Occipital lobe (tissue), 2 donors: ENCODE results near the gene DYNC1LI1. TPM values are rescaled to one million over a fixed set of nuclear protein-coding genes. Genes with fewer than 3 reads are reported as not detected.
"Not testable (repeated sequence)": the region's sequence is repeated elsewhere in the genome, so short reads cannot be mapped to it uniquely, and the experiment has no call there.

Experiments used
- DNase-seq: peaks from one replicate; lab custom pipeline; 2025; lab: John Stamatoyannopoulos, UW
- total RNA-seq: library from RNA; depleted of rRNA; stranded (reverse); fragments of >200 nt; gene quantifications from one replicate; pipeline ENCODE4 v1.2.3, GENCODE V29; 2014

Gene DYNC1LI1
- total RNA-seq, 1 donor from 2014 or later, result 120 TPM

DNA sequence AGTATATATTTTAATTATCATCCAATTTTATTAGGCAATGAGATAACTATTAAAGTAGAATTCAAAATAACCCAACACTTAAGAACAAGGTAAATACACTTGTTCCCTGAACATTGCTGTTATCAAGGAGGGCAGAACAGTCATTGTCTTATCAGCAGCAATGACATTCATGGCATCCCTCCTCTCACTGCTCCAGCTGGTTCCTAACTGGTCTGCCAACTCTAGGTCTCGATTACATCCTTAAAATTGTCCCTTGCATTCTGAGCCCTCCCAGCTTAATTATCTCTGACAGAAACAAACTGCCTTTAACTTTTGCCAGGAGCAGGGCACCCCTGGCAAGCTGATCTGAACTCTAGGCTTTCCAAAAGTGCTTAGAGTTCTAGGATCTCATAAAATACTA lies 14.0 kb upstream of the DYNC1LI1 start:
- DNase-seq, result no peak

GRCh38 chr3:32583708-32584107 lies 13.1 kb upstream of the DYNC1LI1 start:
- DNase-seq, result no peak

- DNase-seq, result not testable (repeated sequence)
Observed at GRCh38 chr3:32578669-32579068, 8.0 kb upstream of the DYNC1LI1 start.

DNA sequence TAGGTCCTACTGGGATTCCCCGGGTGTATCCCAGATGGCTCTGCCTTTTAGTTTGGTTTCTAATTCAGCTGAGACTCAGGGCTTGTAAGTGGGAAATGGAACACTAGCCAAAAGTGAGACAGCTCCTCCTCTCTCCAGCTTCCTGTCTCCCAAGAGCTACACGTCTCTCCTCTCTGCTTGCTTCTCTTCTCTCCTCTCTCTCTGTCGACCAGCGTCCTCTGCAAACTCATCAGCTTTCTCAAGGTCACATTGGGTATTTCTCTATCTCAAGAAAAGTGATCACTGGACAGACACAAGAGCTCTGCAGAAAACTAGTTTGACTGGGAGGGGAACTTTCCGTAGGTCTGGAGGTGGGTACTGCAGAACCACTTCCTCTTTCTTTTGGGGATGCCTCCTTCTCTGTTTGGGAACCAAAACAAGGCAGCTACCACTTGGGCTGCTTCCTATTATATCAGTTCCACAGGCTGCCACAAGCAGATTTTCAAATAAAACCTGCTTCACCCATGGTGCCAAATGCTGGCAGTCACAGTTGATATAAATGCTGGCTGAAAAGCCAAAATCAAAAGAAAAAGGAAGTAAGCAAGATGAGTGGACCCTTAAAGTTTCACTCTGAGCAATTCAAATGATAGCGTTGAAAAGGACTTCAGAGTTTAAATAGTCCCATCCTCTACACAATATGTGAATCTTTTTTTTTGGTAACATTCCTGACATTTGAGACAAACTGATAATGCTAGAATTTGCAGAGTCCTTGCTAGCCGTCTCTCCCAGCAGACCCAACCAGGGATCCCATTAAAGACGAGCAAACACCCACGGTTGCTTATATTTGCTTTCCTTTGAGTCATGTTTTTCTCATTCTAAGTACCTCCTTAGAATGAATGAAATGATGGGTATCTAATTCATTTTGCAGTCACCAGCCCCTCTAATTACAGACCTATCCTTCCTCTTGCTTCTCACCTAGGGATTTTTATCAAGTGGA lies 7.2 kb upstream of the DYNC1LI1 start:
- DNase-seq, result peak; percentile 35

DNA sequence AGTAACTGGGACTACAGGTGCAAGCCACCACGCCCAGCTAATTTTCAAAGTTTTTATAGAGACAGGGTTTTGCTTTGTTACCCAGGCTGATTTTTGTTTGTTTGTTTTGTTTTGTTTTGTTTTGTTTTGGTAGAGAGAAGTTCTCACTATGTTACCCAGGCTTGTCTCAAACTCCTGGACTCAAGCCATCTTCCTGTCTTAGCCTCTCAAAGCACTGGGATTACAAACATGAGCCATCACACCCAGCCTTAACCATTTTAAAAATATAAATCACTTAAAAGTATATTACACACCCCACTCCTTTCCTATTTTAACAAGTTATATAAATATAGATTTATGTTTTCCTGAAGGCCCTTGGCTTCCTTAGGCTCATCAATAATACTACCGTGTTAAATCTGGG lies 6.5 kb upstream of the DYNC1LI1 start:
- DNase-seq, result no peak

DNA sequence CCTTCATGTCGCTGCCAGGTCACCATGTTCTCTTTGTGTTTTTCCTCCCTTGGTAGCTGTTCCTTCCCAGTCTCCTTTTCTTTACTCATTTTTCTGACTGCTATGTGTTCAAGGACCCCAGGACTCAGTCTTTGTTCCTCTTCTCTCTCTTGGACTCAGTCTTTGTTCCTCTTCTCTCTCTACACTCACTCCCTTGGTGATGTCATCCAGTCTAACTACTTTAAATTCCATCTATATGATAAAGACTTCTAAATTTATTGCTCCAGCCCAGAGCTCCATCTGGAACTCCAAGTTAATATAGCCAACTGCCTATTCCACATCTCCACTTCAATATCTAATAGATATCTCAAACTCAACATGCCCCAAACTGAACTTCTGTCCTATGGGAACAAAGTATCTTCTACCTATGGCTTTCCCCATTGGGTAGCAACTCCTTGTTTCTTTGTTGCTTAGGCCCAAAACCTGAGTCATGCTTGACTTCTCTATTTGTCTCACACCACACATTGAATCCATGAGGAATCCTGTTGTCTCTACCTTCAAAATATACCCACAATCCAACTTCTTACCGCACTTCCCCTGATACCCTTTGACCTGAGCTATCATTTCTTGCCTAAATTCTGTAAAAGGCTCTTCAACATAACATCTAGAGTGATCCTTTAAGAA lies 4.9 kb upstream of the DYNC1LI1 start:
- no peak for DNase-seq

DNA sequence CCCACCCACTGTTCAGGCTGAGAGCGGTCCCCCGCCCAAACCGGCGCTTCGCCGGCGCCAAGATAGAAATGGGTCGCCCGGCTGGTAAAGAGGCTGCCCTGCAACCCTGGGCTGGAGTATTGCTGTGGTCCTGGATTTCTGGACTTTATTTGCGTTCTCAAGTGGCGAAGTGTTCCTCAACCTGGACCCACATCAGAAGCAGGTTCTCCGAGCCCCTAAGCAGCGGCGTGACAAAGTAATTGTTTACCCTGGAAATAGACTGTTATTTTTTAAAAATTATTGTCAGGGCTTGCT lies 481 bp upstream of the DYNC1LI1 start:
- DNase-seq, result no peak

GRCh38 chr3:32569540-32570420 lies 878 bp downstream of the DYNC1LI1 start:
- peak; percentile 56 for DNase-seq

- DNase-seq, result no peak
Observed at GRCh38 chr3:32568953-32569352, 1.7 kb downstream of the DYNC1LI1 start.

GRCh38 chr3:32564195-32564594 lies 6.5 kb downstream of the DYNC1LI1 start:
- no peak for DNase-seq

DNA sequence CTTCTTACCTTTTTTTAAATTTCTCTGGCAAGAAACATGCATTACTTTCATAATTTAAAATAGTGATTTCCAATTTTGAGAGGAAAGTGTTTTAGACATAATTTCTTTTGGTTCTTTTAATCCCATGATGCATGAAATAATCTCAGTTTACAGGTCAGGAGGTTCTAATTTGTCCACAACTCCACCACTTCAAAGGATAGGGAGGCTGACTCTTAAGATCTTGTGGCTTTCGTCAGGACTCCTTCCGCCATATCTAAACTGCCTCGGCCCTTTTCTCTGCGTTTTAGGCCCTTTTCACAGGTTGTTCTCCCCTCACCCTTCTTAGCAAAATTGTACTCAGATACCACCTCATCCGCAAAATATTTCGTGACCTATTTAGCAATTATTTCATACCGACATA lies 8.0 kb downstream of the DYNC1LI1 start:
- no peak for DNase-seq

DNA sequence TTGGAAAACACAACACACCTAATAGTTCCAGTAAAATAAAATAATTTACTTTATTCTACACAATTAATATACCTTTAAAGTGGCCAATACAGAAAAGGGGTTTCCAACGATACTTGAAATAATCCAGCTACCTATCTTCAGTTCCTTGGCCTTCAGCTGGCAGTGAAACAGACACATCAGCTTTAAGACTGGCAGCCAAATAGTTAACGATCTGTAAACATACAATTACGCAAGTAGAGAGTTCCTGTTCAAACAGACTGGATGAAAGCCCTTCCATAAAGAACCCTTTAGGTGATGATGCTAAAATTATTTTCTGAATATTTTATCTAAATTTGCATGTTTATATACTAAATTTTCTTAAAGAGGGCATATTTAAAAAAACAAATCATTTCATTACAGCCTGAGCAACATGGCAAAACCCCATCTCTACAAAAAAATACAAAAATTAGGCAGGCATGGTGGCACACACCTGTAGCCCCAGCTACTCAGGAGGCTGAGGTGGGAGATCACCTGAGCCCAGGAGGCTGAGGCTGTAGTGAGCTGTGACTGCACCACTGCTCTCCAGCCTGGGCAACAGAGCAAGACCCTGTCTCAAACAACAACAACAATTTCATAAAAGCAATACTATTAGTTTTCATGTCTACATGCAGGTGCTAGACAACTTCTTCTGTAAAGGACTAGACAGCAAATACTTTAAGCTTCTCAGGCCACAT lies 12.9 kb downstream of the DYNC1LI1 start:
- no peak for DNase-seq

- no peak for DNase-seq
Observed at GRCh38 chr3:32556332-32556731, 14.3 kb downstream of the DYNC1LI1 start.

DNA sequence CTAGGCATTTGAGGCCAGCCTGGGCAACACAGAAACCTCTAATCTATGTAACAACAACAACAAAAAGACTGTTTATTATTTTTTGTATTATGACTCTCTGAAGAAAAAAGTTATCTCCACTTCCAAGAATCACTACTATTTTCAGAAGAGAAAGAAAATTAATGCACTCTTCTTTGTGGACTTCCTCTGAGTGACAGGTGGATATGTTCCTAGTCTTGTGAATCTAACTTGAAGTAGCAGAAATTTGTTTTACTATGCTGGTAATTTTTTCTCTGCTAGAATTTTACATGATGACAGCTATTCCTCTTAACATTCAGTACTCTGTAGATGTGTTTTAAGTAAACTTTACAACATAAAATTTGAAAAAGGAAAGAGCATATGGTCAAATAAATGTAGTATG lies 16.7 kb downstream of the DYNC1LI1 start:
- DNase-seq, result no peak

GRCh38 chr3:32553459-32553858 lies 17.2 kb downstream of the DYNC1LI1 start:
- no peak for DNase-seq

GRCh38 chr3:32552013-32552412 lies 18.6 kb downstream of the DYNC1LI1 start:
- DNase-seq, result no peak

GRCh38 chr3:32551496-32551895 lies 19.2 kb downstream of the DYNC1LI1 start:
- no peak for DNase-seq

- DNase-seq, result no peak
Observed at GRCh38 chr3:32551087-32551486, 19.6 kb downstream of the DYNC1LI1 start.

- no peak for DNase-seq
Observed at GRCh38 chr3:32545305-32545704, 25.4 kb downstream of the DYNC1LI1 start.

GRCh38 chr3:32544894-32545293 lies 25.8 kb downstream of the DYNC1LI1 start:
- no peak for DNase-seq

DNA sequence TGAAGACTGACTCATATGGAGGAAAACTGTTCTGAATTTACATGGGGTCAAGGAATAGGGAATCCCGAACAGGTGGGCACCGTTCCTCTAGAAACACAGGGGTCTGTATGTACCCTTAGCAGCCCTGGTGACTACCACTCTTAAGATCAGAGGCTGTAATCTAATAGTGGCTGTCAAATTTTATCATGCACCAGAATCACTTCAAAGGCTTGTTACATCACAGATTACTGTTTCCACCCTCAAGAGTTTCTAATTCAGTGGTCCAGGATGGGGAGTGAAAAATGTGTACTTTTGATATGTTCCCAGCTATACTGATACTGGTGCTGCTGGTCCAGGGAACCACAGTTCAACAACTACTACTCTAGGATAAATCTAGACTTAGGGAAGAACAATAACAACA lies 27.9 kb downstream of the DYNC1LI1 start:
- no peak for DNase-seq
